ENCODE data around the gene CAMKMT. TPM values are rescaled to one million over a fixed set of nuclear protein-coding genes. Genes with fewer than 3 reads are reported as not detected.

The CAMKMT gene
- polyA plus RNA-seq, 3 donors, result 4.7 to 7.8 (median 7.0) TPM

- Mint-ChIP-seq H3K4me1 (no peaks in the 10 kb centered on the region), H3K27me3 (ENCODE audit: low read depth in 3 of 3) (peaks cover 29 to 40% (median 32%) of the 10 kb centered on the region in 3 donors), H3K27ac (peak overlapping the region in 1 of 7 donors; percentile 72), H3K9me3 (peaks cover 0 to 4% (median 0%) of the 10 kb centered on the region in 7 donors), H3K4me3 (no peak overlapping the region), H3K36me3 (no peaks in the 10 kb centered on the region)
- no peak overlapping the region for H2AFZ ChIP-seq (ENCODE audit: insufficient read depth, low read depth, low read length, poor library complexity, severe bottlenecking)
- no peaks in the 10 kb centered on the region for H3K79me2 ChIP-seq (ENCODE audit: insufficient read depth, low read length)
- peaks cover 15 to 22% of the 10 kb centered on the region in 2 donors for H3K27me3 ChIP-seq (ENCODE audit: control insufficient read depth in 2 of 2, insufficient read depth in 2 of 2, low read length in 2 of 2)
- no peak for TF ChIP-seq CTCF (IDR thresholded peaks at IDR 0.05)
- intact Hi-C loops (cut with micrococcal nuclease), result no loop called here
- H4K20me1 ChIP-seq (ENCODE audit: insufficient read depth, low read length), result no peaks in the 10 kb centered on the region
- H3K9ac ChIP-seq (ENCODE audit: insufficient read depth, low read length, poor library complexity, severe bottlenecking), result no peak overlapping the region
- WGBS (ENCODE audit: insufficient coverage), result 92% methylated on average over 2 of the region's 2 CpGs
- no peaks in the 10 kb centered on the region for H3K4me1 ChIP-seq (ENCODE audit: control insufficient read depth in 1 of 2, insufficient read depth in 2 of 2, low read length in 2 of 2)
- no peak overlapping the region for H3K4me2 ChIP-seq (replicated peaks; ENCODE audit: extremely low read depth, low read length, poor library complexity, severe bottlenecking)
- H3K27ac ChIP-seq (ENCODE audit: low read depth in 1 of 2, low read length in 2 of 2), result no peak overlapping the region
- no peak for DNase-seq
- no peaks in the 10 kb centered on the region for H3K9me3 ChIP-seq (replicated peaks in 1 of 2; ENCODE audit: control insufficient read depth in 1 of 2, insufficient read depth in 1 of 2, low read length in 2 of 2)
- no peak overlapping the region for H3K4me3 ChIP-seq (replicated peaks in 1 of 3; ENCODE audit: low read depth in 2 of 3, low read length in 3 of 3)
- H3K36me3 ChIP-seq (replicated peaks in 1 of 2; ENCODE audit: control insufficient read depth in 1 of 2, insufficient read depth in 2 of 2, low read length in 2 of 2), result no peaks in the 10 kb centered on the region
Measured at GRCh38 chr2:44813165-44813564, 451.4 kb downstream of the CAMKMT start.

GRCh38 chr2:44813658-44814057 lies 451.9 kb downstream of the CAMKMT start:
- Mint-ChIP-seq H3K27me3 (ENCODE audit: low read depth in 3 of 3) (peaks cover 26 to 38% (median 29%) of the 10 kb centered on the region in 3 donors), H3K9me3 (peaks cover 0 to 4% (median 0%) of the 10 kb centered on the region in 7 donors), H3K27ac (no peak overlapping the region), H3K4me1 (no peaks in the 10 kb centered on the region), H3K4me3 (no peak overlapping the region), H3K36me3 (no peaks in the 10 kb centered on the region)
- no peak overlapping the region for H3K9ac ChIP-seq (ENCODE audit: insufficient read depth, low read length, poor library complexity, severe bottlenecking)
- H3K36me3 ChIP-seq (replicated peaks in 1 of 2; ENCODE audit: control insufficient read depth in 1 of 2, insufficient read depth in 2 of 2, low read length in 2 of 2), result no peaks in the 10 kb centered on the region
- no peak for TF ChIP-seq CTCF (IDR thresholded peaks at IDR 0.05)
- WGBS (ENCODE audit: insufficient coverage), result 100% methylated on average over 2 of the region's 2 CpGs
- no peak overlapping the region for H3K4me2 ChIP-seq (replicated peaks; ENCODE audit: extremely low read depth, low read length, poor library complexity, severe bottlenecking)
- H2AFZ ChIP-seq (ENCODE audit: insufficient read depth, low read depth, low read length, poor library complexity, severe bottlenecking), result no peak overlapping the region
- no peaks in the 10 kb centered on the region for H3K4me1 ChIP-seq (ENCODE audit: control insufficient read depth in 1 of 2, insufficient read depth in 2 of 2, low read length in 2 of 2)
- H3K9me3 ChIP-seq (replicated peaks in 1 of 2; ENCODE audit: control insufficient read depth in 1 of 2, insufficient read depth in 1 of 2, low read length in 2 of 2), result no peaks in the 10 kb centered on the region
- no peak overlapping the region for H3K4me3 ChIP-seq (replicated peaks in 1 of 3; ENCODE audit: low read depth in 2 of 3, low read length in 3 of 3)
- H3K27ac ChIP-seq (ENCODE audit: low read depth in 1 of 2, low read length in 2 of 2), result no peak overlapping the region
- no peaks in the 10 kb centered on the region for H4K20me1 ChIP-seq (ENCODE audit: insufficient read depth, low read length)
- peaks cover 10 to 18% of the 10 kb centered on the region in 2 donors for H3K27me3 ChIP-seq (ENCODE audit: control insufficient read depth in 2 of 2, insufficient read depth in 2 of 2, low read length in 2 of 2)
- no peak for DNase-seq
- no peaks in the 10 kb centered on the region for H3K79me2 ChIP-seq (ENCODE audit: insufficient read depth, low read length)
- intact Hi-C loops (cut with micrococcal nuclease), result no loop called here
